Measurements from ENCODE around the gene MACROD2. TPM values are rescaled to one million over a fixed set of nuclear protein-coding genes. Genes with fewer than 3 reads are reported as not detected.

The MACROD2 gene
- total and polyA plus RNA-seq, 11 donors = 0.54 to 5.4 (median 2.4) TPM

GRCh38 chr20:15200147-15200565 lies 1204.8 kb downstream of the MACROD2 start:
- DNase-seq = no peak
- Histone ChIP-seq H3K36me3 (no peaks in the 10 kb centered on the region), H3K27me3 (no peaks in the 10 kb centered on the region), H3K4me1 (no peaks in the 10 kb centered on the region), H3K9me3 (peaks cover 0 to 8% (median 0%) of the 10 kb centered on the region in 12 donors), H3K27ac (no peak overlapping the region), H3K4me3 (no peak overlapping the region)
- intact Hi-C loops (cut with DNase I) = no loop called here
- no peak for ATAC-seq
- TF ChIP-seq CTCF (IDR thresholded peaks at IDR 0.05) = no peak
- no peak for TF ChIP-seq POLR2A (IDR thresholded peaks at IDR 0.05)
- 87 to 91% (median 90%) methylated on average over 1 of the region's 1 CpG for WGBS, 4 donors

GRCh38 chr20:15201602-15202001 lies 1206.3 kb downstream of the MACROD2 start:
- ATAC-seq = no peak
- no peak overlapping the region for H3K27ac ChIP-seq
- TF ChIP-seq POLR2A (IDR thresholded peaks at IDR 0.05) = no peak
- no peak for TF ChIP-seq CTCF (IDR thresholded peaks at IDR 0.05)
- H3K9me3 ChIP-seq = peaks cover 0 to 8% (median 0%) of the 10 kb centered on the region in 12 donors
- 87 to 93% (median 90%) methylated on average over 1 of the region's 1 CpG for WGBS, 4 donors
- no peak for DNase-seq
- intact Hi-C loops (cut with DNase I) = no loop called here
- no peaks in the 10 kb centered on the region for H3K4me1 ChIP-seq
- no peak overlapping the region for H3K4me3 ChIP-seq
- no peaks in the 10 kb centered on the region for H3K27me3 ChIP-seq
- H3K36me3 ChIP-seq = no peaks in the 10 kb centered on the region

- Histone ChIP-seq H3K4me1 (no peaks in the 10 kb centered on the region), H3K36me3 (no peaks in the 10 kb centered on the region), H3K27ac (no peak overlapping the region), H3K9me3 (peaks cover 0 to 21% (median 2%) of the 10 kb centered on the region in 12 donors), H3K27me3 (no peaks in the 10 kb centered on the region), H3K4me3 (no peak overlapping the region)
- WGBS, 4 donors = 59 to 68% (median 65%) methylated on average over 5 of the region's 5 CpGs
- intact Hi-C loops (cut with DNase I) = no loop called here
- no peak for ATAC-seq
- TF ChIP-seq POLR2A (IDR thresholded peaks at IDR 0.05) (no peak), CTCF (IDR thresholded peaks at IDR 0.05) (no peak)
- no peak for DNase-seq
These were observed 1208.9 kb downstream of the MACROD2 start for GRCh38 chr20:15204234-15204633.

- DNase-seq (no peak), ATAC-seq (no peak)
- no peaks in the 10 kb centered on the region for H3K4me1 ChIP-seq
- H3K36me3 ChIP-seq = no peaks in the 10 kb centered on the region
- TF ChIP-seq CTCF (IDR thresholded peaks at IDR 0.05) = no peak
- no peak for TF ChIP-seq POLR2A (IDR thresholded peaks at IDR 0.05)
- intact Hi-C loops (cut with DNase I) = no loop called here
- H3K27me3 ChIP-seq = no peaks in the 10 kb centered on the region
- WGBS, 4 donors = 71 to 83% (median 78%) methylated on average over 2 of the region's 2 CpGs
- H3K27ac ChIP-seq = no peak overlapping the region
- peaks cover 0 to 21% (median 2%) of the 10 kb centered on the region in 12 donors for H3K9me3 ChIP-seq
- no peak overlapping the region for H3K4me3 ChIP-seq
These were observed 1209.7 kb downstream of the MACROD2 start for GRCh38 chr20:15205028-15205427.
